OCI-LY3 (cell line): Measurements from ENCODE around the gene NXPE1.

Experiments
- H2AFZ ChIP-seq: fragments of 200-600, 300-600 bp; shearing (Covaris generic); 2 replicates; pipeline ENCODE4 v1.6.0; 2014; ENCODE audit warnings: antibody characterized with exemption, low read depth, low read length
- H3K27ac ChIP-seq: fragments of 200-600, 300-600 bp; sonication (generic); 2 replicates; pipeline ENCODE4 v1.5.1; 2014; ENCODE audit warnings: mild to moderate bottlenecking, low read length, moderate library complexity, mixed read lengths
- H3K27me3 ChIP-seq: fragments of 200-600, 300-600 bp; sonication (generic); 2 replicates; pipeline ENCODE4 v1.6.1; 2014; ENCODE audit warnings: low read depth, low read length, mixed read lengths
- H3K36me3 ChIP-seq: fragments of 200-600, 300-600 bp; sonication (generic); replicated peaks from 2 replicates; pipeline ENCODE3; 2014; ENCODE audit warnings: low read depth, low read length, mixed read lengths
- H3K4me1 ChIP-seq: fragments of 300-600, 200-600 bp; sonication (generic); 2 replicates; pipeline ENCODE4 v1.6.1; 2014; ENCODE audit warnings: low read length, mixed read lengths
- H3K4me2 ChIP-seq: fragments of 200-600, 300-600 bp; sonication (generic); 2 replicates; pipeline ENCODE4 v1.6.1; 2014; ENCODE audit warnings: low read length, mixed read lengths
- H3K4me3 ChIP-seq: fragments of 300-600, 200-600 bp; sonication (generic); 2 replicates; pipeline ENCODE4 v1.5.1; 2014; ENCODE audit warnings: antibody characterized with exemption, mild to moderate bottlenecking, low read length, moderate library complexity
- H3K79me2 ChIP-seq: fragments of 300-600, 200-600 bp; shearing (Covaris generic); 2 replicates; pipeline ENCODE4 v1.6.1; 2014; ENCODE audit warnings: mild to moderate bottlenecking, low read length, mixed read lengths
- H3K9ac ChIP-seq: fragments of 300-600, 200-600 bp; shearing (Covaris generic); 2 replicates; pipeline ENCODE4 v1.6.0; 2014; ENCODE audit warnings: mild to moderate bottlenecking, low read length, moderate library complexity
- H3K9me3 ChIP-seq: fragments of 200-600, 300-600 bp; shearing (Covaris generic); 2 replicates; pipeline ENCODE4 v1.6.1; 2014; ENCODE audit warnings: low read length, mixed read lengths; ENCODE audit not compliant: insufficient read depth
- H4K20me1 ChIP-seq: fragments of 200-600, 300-600 bp; sonication (generic); 2 replicates; pipeline ENCODE4 v1.6.1; 2016; ENCODE audit warnings: low read length, mixed read lengths; ENCODE audit not compliant: insufficient read depth
- EZH2phosphoT487 ChIP-seq: fragments of 200-600 bp; shearing (Covaris generic); IDR thresholded peaks from 2 replicates; pipeline ENCODE4 v1.6.1; 2018; ENCODE audit warnings: antibody characterized with exemption, mixed run types, low read depth
- TF ChIP-seq, protein P1 (sequence below): fragments of 200-600, 300-600 bp; sonication (generic); IDR thresholded peaks from 2 replicates; pipeline ENCODE4 v1.5.1; 2014; ENCODE audit warnings: antibody characterized with exemption, low read length, low read depth

Gene NXPE1

DNA sequence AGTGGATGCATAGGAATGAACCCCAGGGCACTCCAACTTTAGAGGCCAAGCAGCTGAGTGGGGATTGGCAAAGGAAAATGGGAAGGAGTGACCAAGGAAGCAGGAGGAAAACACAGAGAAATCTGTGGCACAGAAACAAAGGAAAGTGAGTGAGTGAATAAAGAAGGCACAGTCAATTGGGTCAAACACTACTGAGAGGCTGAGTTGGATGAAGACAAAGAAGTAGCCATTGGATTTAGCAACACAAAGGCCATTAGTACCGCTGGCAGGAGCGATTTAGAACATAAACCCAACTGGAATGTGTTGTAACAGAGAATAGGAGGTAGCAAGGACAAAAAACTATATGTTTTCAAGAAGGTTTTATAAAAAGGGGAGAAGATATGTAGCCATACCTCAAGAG, 6.6 kb upstream of the NXPE1 start:
- Histone ChIP-seq H3K36me3 (no peaks in the 10 kb centered on the region), H3K27me3 (no peaks in the 10 kb centered on the region), H4K20me1 (no peaks in the 10 kb centered on the region), H3K27ac (no peak overlapping the region), H3K4me2 (no peak overlapping the region), H2AFZ (no peak overlapping the region), H3K9ac (no peak overlapping the region), H3K79me2 (no peaks in the 10 kb centered on the region), H3K9me3 (no peaks in the 10 kb centered on the region), H3K4me3 (no peak overlapping the region), H3K4me1 (no peaks in the 10 kb centered on the region)
- TF ChIP-seq EZH2phosphoT487: no peak
- TF ChIP-seq, protein P1, sequence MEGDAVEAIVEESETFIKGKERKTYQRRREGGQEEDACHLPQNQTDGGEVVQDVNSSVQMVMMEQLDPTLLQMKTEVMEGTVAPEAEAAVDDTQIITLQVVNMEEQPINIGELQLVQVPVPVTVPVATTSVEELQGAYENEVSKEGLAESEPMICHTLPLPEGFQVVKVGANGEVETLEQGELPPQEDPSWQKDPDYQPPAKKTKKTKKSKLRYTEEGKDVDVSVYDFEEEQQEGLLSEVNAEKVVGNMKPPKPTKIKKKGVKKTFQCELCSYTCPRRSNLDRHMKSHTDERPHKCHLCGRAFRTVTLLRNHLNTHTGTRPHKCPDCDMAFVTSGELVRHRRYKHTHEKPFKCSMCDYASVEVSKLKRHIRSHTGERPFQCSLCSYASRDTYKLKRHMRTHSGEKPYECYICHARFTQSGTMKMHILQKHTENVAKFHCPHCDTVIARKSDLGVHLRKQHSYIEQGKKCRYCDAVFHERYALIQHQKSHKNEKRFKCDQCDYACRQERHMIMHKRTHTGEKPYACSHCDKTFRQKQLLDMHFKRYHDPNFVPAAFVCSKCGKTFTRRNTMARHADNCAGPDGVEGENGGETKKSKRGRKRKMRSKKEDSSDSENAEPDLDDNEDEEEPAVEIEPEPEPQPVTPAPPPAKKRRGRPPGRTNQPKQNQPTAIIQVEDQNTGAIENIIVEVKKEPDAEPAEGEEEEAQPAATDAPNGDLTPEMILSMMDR: no peak

DNA sequence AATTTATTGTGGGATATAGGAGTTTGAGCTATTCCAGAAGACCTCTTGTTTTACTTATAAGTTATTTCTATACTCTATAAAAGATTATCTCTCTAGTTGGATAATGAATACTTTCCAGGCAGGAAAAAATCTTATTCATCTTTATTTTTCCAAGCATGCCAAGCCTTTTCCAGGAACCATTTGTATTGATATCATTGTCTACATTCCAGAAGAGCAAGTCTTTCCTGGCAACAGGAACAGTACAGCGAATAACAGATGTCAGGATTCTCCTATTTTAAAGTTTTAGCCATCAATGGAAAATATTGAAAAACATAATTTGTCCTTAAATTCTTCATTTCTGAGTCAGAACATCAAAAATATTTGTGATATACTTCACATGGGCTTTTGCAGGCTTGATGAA, 5.2 kb upstream of the NXPE1 start:
- Histone ChIP-seq H3K27ac (no peak overlapping the region), H2AFZ (no peak overlapping the region), H3K36me3 (no peaks in the 10 kb centered on the region), H3K4me1 (no peaks in the 10 kb centered on the region), H3K27me3 (0 out of 2 replicates have a peak, but pooled peaks cover 1% of the 10 kb centered on the region), H3K4me3 (no peak overlapping the region), H3K9me3 (no peaks in the 10 kb centered on the region), H3K9ac (no peak overlapping the region), H3K79me2 (no peaks in the 10 kb centered on the region), H3K4me2 (no peak overlapping the region), H4K20me1 (no peaks in the 10 kb centered on the region)
- TF ChIP-seq, protein P1: no peak
- no peak for TF ChIP-seq EZH2phosphoT487

DNA sequence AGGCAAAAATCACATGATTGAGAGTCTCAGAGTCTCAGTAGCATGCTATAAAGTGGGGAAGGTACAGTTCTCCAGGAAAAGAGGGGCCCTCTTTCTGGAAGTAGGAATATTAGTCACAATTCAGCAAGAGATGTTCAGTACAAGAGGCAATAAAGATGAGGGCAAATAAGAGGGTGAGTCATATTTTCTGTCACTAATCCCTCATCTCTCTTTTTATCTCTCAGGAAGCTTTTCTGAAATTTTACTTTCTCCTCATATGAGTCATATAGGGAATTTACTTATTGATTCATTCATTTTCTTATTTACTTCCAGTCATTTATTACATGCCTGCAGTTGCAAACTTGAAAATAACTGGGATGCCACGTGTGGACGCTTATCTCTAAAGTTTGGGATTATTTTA, 3.4 kb upstream of the NXPE1 start:
- no peak for TF ChIP-seq EZH2phosphoT487
- TF ChIP-seq, protein P1: no peak
- Histone ChIP-seq H3K9me3 (no peaks in the 10 kb centered on the region), H3K79me2 (no peaks in the 10 kb centered on the region), H3K4me1 (no peaks in the 10 kb centered on the region), H3K36me3 (no peaks in the 10 kb centered on the region), H3K9ac (no peak overlapping the region), H3K27me3 (0 out of 2 replicates have a peak, but pooled peaks cover 4% of the 10 kb centered on the region), H3K4me3 (no peak overlapping the region), H3K27ac (no peak overlapping the region), H4K20me1 (no peaks in the 10 kb centered on the region), H2AFZ (no peak overlapping the region), H3K4me2 (no peak overlapping the region)

DNA sequence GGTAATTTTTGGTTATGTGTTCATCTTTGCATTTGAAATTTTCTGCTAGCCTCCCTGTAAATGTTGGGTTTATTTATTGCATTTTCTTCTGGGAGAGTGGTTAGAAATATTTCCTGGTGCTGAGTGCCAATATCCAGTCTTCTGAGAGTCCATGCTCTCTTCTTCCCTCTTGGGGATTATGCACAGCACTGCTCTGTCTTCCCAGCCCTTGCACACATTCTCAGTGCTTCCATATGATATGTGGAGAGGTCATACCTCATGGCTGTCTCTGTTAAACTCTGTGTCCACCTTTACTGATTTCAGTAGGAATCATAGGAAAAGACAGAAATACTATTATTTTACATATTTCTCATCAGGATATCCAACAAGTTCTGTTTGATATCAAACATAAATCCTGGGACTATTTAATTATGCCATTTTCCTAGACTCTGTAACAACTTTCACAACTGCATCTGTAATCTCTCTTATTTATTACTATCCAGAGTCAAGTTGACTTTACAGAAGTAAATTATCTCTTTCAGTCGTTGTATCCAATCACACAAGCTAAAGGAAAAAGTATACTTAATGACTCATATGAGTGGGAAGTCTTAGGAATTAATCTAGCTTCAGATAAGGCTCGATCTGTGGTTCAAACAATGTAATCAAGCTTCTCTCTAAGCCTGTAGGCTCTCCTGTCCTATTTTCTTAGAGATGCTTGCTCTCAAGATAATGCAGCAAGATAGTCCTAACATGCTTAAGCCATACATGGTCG, 2.7 kb upstream of the NXPE1 start:
- no peak overlapping the region for H3K4me3 ChIP-seq
- H3K9me3 ChIP-seq: no peaks in the 10 kb centered on the region
- no peak overlapping the region for H3K9ac ChIP-seq
- no peak overlapping the region for H3K27ac ChIP-seq
- no peak for TF ChIP-seq EZH2phosphoT487
- TF ChIP-seq, protein P1: no peak
- H3K27me3 ChIP-seq: 0 out of 2 replicates have a peak, but pooled peaks cover 4% of the 10 kb centered on the region
- H4K20me1 ChIP-seq: no peaks in the 10 kb centered on the region
- H3K4me1 ChIP-seq: no peaks in the 10 kb centered on the region
- H3K36me3 ChIP-seq: no peaks in the 10 kb centered on the region
- H2AFZ ChIP-seq: no peak overlapping the region
- H3K79me2 ChIP-seq: no peaks in the 10 kb centered on the region
- no peak overlapping the region for H3K4me2 ChIP-seq
